ENCODE data around the gene NSD2. TPM values are rescaled to one million over a fixed set of nuclear protein-coding genes. Genes with fewer than 3 reads are reported as not detected.
A peak's percentile ranks its signal among the peaks of the same experiment; 100 is the strongest.

NSD2 gene
- total RNA-seq, 1 donor, result 84.7 TPM

DNA sequence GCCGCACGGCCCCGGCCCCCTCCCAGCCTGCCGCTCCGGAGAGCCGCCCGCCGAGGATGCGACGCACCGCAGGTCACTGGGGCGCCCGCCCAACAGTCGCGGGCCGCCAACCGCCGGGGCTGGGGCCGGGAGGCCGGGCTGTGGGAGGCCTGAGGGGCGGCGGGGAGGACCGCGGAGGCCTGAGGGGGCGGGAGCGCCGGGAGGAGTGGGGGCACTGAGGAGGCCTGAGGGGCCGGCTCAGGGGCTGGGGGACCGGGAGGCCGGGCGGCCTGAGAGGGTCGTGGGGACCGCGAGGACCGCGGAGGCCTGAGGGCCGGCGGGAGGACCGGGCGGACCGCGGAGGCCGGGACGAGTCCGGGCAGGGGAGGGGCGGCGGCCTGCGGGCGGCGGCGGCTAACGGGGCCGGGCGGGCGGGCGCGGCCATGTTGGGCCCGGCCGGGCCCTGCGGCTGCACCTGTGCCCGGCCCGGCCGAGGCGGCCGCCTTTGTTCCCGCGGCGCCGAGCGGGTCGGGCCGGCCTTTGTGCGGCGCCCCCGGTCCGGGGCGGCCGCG is 353 bp downstream of the NSD2 start:
- peak overlapping the region; percentile 77 for H3K4me3 ChIP-seq (ENCODE audit: low read depth, low read length)
- TF ChIP-seq, protein P1, sequence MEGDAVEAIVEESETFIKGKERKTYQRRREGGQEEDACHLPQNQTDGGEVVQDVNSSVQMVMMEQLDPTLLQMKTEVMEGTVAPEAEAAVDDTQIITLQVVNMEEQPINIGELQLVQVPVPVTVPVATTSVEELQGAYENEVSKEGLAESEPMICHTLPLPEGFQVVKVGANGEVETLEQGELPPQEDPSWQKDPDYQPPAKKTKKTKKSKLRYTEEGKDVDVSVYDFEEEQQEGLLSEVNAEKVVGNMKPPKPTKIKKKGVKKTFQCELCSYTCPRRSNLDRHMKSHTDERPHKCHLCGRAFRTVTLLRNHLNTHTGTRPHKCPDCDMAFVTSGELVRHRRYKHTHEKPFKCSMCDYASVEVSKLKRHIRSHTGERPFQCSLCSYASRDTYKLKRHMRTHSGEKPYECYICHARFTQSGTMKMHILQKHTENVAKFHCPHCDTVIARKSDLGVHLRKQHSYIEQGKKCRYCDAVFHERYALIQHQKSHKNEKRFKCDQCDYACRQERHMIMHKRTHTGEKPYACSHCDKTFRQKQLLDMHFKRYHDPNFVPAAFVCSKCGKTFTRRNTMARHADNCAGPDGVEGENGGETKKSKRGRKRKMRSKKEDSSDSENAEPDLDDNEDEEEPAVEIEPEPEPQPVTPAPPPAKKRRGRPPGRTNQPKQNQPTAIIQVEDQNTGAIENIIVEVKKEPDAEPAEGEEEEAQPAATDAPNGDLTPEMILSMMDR (IDR thresholded peaks at IDR 0.05; ENCODE audit: insufficient read depth, low read length), result no peak
- no peak for DNase-seq (ENCODE audit: low read depth)

GRCh38 chr4:1872870-1873269 is 1.7 kb downstream of the NSD2 start:
- TF ChIP-seq, protein P1 (IDR thresholded peaks at IDR 0.05; ENCODE audit: insufficient read depth, low read length), result no peak
- H3K4me3 ChIP-seq (ENCODE audit: low read depth, low read length), result peak overlapping the region; percentile 77
- peak; percentile 70 for DNase-seq (ENCODE audit: low read depth)

DNA sequence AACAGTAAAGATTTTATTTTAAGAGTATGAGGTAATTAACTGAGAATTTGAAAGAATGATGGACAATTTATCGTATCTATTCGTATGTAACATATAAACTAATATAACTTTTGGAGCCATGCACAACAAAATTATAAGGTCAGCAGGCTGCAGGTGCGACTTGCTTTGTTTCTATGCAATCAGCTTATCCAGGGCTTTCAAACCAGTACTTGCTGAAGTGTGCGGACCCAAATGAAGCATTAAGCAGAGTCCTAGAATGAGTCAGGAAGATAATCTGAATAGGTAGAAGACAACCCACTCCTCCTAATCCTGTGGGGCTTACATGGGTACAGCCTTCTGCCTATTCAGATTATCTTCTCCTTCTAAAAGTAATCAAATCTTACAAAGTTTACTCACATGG is 2.1 kb downstream of the NSD2 start:
- TF ChIP-seq, protein P1 (IDR thresholded peaks at IDR 0.05; ENCODE audit: insufficient read depth, low read length), result no peak
- no peak for DNase-seq (ENCODE audit: low read depth)
- H3K4me3 ChIP-seq (ENCODE audit: low read depth, low read length), result peak overlapping the region; percentile 4

DNA sequence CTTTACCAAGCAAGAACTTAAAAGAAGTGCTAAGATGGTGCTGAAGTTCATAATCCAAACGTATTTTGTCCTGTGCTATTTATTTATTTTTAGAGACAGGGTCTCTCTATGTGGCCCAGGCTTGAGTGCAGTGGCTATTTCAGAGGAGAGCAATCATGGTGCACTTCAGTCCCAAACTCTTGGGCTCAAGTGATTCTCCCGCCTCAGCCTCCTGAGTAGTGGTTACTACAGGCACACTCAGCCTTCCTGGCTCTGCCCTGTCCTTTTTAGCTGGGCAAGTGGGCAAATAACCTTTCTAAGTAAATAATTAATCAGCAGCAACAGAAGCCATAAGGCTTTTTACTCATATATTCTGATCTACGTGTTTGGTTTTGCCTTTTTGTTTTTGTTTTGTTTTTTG is 2.6 kb downstream of the NSD2 start:
- DNase-seq (ENCODE audit: low read depth), result no peak
- no peak overlapping the region for H3K4me3 ChIP-seq (ENCODE audit: low read depth, low read length)
- TF ChIP-seq, protein P1 (IDR thresholded peaks at IDR 0.05; ENCODE audit: insufficient read depth, low read length), result no peak

GRCh38 chr4:1874201-1874600 is 3.0 kb downstream of the NSD2 start:
- no peak overlapping the region for H3K4me3 ChIP-seq (ENCODE audit: low read depth, low read length)
- DNase-seq (ENCODE audit: low read depth), result no peak
- TF ChIP-seq, protein P1 (IDR thresholded peaks at IDR 0.05; ENCODE audit: insufficient read depth, low read length), result no peak

DNA sequence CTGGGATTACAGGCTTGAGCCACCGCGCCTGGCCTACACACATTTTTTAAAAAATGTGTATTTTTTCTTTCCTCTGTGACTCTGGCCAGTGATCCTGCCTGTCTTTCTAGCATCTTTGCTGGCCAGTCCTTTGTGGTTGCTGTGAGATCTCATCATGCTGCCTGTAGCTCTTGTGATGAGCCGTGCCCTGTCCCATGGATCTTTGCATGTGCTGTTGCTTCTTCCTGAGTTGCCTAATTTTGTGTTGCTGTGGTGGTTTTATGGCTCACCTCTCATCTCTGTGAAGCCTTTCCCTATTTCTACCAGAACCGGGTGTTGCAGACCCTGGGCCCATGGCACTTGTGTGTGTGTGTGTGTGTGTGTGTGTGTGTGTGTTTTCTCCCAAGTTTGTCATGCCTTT is 8.3 kb downstream of the NSD2 start:
- H3K4me3 ChIP-seq (ENCODE audit: low read depth, low read length), result no peak overlapping the region
- no peak for DNase-seq (ENCODE audit: low read depth)
- TF ChIP-seq, protein P1 (IDR thresholded peaks at IDR 0.05; ENCODE audit: insufficient read depth, low read length), result no peak

DNA sequence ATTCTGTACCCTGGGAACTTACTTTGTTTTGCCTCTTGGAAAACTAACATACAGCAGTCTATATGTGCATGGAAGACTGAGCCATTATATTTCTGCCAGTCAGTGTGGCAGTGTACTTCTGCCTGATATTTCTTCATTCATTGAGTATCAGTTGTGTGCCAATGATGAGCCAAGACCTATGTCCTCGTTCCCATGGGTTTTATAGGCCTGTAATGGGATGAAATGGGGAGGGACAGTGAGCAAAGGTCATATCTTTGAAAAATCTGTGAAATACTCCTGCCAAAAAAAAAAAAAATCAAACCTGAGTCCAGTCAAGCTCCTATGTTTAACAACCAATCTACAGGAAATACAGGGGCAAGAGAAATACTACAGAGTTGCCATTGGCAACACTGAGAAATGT is 9.1 kb downstream of the NSD2 start:
- no peak for DNase-seq (ENCODE audit: low read depth)
- TF ChIP-seq, protein P1 (IDR thresholded peaks at IDR 0.05; ENCODE audit: insufficient read depth, low read length), result no peak
- H3K4me3 ChIP-seq (ENCODE audit: low read depth, low read length), result no peak overlapping the region

Measured in fibroblast of the aortic adventitia (primary cell).